CD4-positive, alpha-beta T cell treated with Interleukin-4 for 1 hour (primary cell): Measurements from ENCODE around the gene AXL.
"Not testable (repeated sequence)": the region's sequence is repeated elsewhere in the genome, so short reads cannot be mapped to it uniquely, and the experiment has no call there.

Experiments used
- DNase-seq, 2 donors: peaks; one replicate each; pipeline ENCODE4 v3.0.0-alpha.2; 2020 to 2022

Gene AXL

DNA sequence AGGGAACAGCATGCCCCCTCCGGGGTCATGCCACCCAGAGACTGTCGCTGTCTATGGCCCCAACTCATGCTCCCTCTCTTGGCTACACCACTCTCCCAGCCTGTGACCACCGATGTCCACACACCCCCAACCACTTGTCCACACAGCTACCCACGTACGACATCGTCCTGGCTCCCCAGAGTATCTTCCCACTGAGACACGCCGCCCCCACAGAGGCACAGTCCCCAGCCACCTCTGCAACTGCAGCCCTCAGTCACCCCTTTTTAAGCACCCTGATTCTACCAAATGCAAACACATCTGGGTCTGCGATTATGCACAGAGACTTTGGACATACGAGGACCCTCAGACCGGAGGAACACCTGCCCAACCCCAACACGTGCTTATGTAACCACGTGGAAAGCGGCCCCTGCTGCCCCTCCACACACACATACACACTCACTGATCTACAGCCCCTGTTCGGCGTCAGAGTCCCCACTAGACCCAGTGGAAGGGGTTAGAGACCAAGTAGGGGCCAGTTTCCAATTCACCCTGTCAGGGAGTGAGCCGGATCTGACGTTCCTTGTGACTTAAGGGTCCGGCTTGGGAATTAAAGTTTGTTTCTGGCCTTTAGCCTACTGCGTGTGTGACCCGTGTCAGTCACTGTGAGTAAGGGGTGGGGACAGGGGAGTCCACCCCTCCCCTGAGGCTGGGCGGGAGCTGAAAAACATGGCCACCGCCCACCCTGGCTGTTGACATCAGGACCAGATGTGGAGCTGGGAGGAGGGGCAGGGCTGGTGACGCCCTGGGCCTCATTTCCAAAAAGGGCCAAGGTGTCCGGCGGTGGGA lies 11.9 kb upstream of the AXL start:
- no peak for DNase-seq

DNA sequence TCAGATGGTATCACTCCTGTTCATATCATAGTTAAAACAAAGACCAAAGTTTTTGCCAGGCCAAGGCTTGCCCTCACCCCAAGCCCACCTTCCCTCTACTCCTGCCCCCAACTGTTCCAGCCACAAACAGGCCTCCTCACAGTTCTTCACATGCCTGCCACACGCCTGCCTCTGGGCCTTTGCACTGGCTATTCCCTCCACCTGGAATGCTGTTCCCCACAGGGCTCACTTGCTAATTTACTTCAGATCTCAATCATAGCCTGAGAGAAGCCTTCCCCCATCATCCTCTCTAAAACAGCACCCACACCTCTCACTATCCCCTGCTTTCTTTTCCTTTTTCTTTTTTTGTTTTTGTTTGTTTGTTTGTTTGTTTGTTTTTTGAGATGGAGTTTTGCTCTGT lies 4.9 kb upstream of the AXL start:
- DNase-seq, result no peak

DNA sequence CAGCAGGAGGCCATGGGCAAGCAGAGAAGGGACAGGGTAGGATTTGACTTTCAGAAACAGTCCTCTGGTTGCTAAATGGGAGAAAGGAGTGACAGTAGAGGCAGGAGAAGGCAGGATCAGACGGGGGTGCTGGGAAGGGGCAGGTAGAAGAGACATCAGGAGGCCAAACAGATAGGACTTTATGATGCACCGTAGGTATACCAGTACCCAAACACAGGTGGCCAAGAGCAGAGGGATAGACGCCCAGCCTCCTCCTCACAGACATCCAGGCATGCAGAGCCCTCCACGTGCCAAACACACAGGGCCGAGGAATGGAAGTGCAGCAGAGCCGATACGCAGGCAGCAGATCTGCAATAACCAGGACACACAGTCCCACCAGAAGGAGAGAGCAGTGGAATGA lies 1.3 kb upstream of the AXL start:
- no peak for DNase-seq

DNA sequence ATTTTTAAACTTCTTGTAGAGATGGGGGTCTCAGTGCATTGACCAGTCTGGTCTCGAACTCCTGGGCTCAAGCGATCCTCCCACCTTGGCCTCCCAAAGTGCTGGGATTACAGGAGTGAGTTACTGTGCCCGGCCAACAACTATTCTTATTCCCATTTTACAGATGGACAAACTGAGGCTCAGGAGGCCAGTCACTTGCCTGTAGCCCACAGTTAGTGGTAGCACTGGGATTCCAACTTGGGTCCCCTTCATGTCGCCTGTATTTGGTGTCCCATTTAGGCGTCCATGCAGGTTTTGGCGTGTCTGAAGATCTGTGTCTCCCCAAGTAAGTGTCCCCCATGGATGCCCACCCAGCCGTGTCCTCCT lies 791 bp upstream of the AXL start:
- DNase-seq, result no peak

DNA sequence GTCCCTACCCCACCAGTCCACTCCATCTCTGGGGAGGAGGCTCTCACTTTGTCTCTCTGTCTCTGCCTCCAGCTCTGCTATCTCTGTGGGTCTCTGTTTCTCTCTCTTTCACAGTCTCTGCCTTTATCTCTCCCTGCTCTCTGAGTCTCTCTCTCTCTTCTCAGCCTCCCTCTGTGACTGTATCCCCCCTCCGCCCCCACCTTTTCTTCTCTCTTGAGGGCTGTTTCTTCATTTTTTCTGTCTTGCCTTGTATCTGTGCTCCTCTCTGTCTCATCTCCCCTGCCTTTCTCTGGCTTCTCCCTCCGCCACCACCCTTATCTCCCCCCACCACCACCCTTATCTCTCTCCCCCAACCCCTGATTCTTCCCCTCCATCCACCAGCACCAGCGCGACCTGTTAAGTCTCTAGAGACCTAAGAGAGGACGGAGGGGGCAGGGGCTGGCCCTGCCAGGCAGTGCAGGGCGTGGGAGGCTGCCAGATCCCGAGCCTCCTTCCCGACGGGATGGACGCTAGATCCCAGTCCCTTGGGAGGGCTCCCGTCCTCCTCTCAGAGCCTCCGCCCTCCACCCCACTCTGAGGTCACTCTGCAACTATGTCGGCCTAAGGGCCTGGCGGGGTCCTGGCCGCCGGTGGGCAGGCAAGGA lies 1.0 kb downstream of the AXL start:
- DNase-seq, result no peak

DNA sequence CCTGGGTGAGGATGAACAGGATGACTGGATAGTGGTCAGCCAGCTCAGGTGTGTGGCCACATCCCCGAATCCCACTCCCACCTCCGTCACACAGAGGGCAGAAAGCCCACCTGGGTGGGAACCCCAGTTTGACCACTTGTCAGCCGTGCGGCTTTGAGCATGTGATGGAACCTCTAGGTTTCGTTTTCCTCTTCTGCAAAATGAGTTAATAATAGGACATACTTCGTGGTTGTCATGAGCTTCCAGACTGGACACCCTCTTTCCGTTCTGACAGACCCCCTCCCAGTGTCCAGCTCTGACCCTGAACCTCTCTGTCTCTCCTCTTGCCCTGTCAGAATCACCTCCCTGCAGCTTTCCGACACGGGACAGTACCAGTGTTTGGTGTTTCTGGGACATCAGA lies 1.8 kb downstream of the AXL start:
- DNase-seq, result no peak

DNA sequence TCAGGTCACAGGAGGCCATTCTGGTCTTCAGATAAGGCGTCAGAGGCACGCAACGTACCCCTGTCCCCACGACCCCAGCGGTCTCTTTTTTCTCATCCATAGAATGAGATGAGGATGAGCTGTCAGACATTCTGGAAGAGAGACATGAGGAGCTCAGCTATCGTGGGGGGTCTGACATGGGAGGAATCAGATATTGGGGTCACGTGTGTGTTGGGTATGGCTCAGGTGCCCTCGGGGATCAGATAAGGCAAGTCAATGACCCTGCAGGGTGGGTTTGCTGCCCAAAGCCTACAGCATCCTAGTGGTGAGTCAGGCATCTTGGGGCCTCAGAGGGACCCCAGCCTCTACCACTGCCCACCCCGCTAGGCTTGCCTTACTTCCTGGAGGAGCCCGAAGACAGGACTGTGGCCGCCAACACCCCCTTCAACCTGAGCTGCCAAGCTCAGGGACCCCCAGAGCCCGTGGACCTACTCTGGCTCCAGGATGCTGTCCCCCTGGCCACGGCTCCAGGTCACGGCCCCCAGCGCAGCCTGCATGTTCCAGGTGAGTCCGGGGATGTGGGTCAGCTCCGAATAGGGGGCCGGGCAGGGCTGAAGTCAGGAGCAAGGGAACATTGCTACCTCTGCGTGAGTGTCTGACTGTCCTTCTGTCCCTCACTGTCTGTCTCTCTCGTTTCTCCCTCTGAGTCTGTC lies 2.6 kb downstream of the AXL start:
- no peak for DNase-seq

DNA sequence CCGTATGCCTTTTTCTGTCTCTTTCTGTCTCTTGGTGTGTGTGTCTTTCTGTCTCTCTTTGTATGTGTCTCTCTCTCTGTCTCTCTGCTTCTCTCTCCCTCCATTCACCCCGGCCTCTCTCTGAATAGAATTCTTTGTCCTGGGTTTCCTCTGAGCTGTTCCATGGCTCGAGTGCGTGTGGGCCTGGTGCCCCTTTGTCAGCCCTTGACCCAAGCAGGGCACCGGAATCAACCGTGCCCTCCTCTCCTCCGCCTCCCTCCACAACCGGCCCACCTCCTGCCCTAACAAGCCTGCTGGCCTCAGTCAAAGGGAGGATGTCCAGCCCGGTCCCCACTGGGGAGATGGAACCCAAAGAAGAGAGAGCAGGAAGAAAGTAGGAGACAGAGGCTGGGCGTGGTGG lies 3.2 kb downstream of the AXL start:
- no peak for DNase-seq

DNA sequence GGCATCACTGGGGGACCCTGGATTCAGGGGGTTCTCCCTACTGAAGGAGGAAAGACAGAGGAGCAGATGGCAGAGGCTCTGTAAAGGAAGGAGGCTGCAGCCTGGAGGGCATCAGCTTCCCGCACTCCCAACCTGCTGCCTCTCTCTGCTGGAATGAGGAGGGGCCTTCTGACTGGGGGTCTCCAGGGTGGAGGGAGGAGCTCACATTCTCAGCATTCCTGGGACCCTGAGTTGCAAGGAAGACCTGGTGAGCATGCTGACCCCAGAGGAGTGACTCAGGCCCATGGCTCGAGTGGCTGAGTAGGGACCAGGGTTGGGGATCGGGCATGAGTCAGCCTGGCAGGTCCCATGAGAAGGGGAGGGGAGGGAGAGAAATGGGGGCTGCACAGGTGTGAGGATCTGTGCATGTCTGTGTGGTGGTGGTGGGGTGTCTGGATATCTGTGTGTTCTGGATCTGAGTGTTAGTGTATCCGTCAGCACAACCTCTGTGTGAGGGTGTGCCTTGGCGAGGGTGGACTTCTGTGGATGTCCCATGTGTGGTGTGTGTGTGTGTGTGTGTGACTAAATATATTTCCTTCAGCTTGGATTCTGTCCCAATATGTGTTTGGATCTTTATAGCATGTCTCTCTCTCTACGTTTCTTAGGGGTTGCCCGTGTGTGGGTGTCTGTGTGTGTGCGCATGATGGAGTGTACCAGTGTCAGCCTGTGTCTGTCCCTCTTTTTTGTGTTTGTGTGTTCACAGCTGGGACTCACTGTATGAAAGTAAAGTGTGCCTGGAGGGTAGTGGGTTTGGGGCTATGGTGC lies 4.6 kb downstream of the AXL start:
- no peak for DNase-seq

DNA sequence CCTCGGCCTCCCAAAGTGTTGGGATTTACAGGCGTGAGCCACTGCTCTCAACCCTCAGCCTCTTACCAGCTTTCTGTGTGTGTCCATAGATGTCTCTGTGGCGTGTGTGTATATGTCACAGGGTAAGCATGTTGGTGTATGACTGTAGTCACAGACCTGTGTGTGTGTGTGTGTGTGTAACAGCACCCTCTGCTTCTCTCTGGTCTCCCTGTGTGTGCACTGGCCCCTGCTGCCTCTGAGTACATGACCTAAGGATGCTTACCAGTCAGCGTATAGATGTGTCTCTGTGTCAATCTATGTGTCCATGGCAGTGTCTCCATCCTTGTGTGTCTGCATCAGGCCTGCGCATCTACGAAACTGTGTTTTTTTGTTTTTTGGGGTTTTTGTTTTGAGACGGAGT lies 5.6 kb downstream of the AXL start:
- DNase-seq, result no peak

DNA sequence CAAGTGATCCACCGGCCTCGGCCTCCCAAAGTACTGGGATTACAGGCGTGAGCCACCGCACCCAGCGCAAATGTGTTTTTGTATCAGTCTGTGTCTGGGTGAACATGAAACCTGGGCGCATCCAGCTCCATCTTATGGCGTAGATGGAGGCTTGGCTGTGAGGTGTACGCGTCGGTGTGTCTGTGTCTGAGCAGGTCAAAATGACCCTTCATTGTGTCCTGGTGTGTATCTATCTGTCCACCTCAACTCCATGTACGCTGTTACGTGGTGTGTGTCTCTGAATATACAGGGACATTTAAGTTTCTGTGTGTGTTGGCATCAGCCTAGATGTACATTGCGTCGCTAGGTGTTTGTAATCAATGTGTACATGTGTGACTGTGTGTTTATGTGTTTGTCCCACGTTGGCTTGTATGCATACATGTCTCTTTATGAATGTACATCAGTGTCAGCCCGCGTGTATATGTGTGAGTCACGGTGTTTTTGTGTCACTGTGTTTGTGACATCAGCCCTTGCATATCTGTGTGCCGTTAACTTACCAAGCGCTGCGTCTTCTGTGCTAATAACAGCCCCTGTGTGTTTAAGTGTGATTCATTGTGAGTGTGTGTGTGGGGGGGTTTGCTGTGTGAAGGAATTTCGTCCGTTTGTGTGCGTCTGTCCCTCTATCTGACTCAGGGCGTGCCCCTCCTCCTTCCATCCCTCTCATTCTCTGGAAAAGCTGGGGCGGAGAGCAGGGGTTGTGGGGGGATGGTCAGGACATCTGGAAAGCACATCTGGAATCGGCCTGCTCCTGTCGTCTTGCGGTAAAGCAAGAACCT lies 6.4 kb downstream of the AXL start:
- peak in 1 of 2 donors; percentile 33 for DNase-seq

DNA sequence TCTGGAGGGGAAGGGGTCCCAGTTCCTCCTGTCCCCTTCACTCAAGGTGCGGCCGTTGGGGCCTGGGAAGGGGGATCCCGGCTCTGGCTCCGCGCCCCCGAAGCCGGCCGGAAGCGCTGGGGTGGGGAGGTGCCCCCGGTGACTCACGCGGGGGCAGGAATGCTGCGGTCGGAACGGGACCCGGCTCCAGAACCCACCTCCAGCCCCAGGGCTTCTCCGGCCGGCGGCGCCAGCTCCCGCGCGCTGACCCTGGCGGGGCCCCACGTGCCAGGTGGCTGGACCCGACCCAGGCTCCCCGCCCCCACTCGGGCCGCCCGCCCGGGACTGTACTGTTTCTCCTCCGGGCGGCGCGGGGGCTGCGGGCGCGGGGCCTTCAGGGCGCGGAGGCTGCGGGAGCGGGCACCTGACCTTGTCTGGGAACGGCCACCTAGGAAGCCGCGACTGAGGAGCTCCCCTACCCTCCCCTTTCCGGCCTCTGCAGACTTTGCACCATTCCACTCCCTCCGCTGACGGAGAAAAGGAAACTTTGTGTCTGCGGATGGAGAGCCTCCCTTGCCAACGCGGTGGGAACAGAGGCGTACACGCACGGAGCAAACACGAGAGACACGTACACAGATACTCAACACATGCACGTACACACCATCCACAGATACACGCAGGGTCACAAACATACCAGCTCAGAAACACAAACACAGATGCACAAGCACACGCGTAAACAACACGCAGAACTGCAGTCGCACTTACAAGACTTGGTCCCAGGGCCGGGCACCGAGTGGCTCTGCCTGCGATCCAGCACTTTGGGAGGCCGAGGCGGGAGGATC lies 7.2 kb downstream of the AXL start:
- DNase-seq, result peak; percentile 17 to 30

DNA sequence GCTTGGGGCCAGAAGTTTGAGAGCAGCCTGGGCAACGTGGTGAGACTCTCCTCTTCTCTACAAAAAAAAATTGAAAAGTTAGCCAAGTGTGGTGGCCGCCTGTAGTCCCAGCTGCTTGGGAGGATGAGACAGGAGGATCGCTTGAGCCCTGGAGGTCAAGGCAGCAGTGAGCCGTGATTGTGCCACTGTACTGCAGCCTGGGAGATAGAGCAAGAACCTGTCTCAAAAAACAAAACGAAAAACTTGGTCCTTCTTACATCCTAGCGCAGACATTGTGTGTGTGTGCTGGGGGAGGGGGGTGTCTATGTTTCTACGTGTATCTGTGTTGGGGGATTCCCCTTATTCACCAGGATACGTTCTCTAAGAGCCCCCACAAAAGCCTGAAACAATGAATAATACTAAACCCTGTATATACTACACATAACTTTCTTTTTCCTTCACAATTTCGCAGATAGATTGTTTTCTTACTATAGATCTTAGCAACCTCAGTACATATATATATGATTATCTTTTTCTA lies 7.9 kb downstream of the AXL start:
- no peak for DNase-seq

DNA sequence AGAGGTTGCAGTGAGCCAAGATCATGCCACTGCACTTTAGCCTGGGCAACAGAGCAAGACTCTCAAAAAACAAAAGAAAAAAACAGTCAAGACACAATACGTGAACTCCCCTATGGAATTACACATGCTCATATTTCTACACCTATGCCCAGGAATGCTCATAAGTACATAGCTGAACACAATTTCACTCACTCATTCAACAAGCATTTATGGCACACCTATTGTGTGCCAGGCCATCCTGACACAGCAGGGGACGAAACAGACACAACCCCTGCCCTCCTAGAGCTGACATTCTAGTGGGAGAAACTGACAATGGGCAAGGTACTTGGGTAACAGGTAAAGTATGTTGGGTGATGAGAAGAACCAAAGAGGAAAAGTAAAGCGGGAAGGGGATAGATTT lies 9.5 kb downstream of the AXL start:
- no peak for DNase-seq

DNA sequence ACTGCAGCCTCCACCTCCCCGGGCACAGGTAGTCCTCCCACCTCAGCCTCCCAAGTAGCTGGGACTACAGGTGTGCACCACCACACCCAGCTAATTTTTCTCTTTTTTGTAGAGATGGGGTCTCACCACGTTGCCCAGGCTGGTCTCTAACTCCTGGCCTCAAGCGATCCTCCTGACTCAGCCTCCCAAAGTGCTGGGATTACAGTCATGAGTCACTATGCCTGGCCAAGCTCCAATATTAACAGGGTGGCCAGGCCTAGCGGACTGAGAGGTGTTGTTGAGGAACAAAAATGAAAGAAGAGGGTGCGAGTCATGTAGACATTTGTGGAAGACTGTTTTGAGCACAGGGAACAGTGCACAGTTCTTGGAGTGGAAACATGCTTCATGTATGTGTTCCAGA lies 10.3 kb downstream of the AXL start:
- DNase-seq, result not testable (repeated sequence)

DNA sequence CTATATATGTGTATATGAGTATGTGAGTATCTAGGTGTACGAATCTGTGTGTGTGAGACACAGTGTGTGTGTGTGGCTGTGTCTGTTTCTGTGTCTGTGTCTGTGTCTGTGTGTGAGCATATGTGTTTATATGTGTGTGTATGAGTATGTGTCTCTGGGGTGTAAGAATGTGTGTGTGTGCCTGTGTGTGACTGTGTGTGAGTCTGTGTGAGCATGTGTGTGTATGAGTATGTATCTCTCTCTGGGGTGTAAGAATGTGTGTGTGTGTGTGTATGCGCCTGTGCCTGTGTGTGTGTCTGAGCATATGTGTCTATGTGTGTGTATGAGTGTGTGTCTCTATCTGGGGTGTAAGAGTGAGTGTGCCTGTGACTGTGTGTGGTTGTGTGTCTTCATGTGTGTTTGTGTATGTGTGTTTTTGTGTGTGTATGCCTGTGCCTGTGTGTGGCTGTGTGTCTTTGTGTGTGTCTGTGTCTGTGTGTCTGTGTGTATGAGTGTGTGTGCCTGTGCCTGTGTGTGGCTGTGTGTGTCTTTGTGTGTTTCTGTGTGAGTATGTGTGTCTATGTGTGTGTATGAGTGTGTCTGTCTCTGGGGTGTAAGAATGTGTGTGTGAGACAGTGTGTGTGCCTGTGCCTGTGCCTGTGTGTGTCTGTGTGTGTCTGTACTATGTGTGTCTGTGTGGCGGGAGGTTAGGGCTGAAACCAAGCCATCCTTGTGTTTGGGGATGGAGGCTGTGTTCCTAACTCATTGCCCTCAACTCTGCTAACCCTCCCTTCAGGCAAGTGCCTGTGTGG lies 11.2 kb downstream of the AXL start:
- DNase-seq, result no peak

DNA sequence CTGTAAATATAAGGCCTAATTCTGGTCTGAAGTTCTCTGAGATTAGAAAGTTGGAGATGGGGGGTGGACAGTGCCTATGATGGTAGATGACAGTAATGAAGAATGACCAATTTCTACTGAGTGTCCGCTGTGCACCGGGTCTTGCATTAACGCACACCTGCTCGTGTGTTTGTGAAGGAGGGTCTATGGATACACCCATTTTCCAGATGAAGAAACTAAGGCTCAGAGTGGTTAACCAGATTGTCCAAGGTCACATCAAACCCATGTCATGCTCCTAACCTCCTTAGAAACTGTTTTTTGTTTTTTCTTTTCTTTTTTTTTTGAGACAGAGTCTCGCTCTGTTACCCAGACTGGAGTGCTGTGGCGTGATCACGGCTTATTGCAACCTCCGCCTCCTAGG lies 13.7 kb downstream of the AXL start:
- no peak for DNase-seq

DNA sequence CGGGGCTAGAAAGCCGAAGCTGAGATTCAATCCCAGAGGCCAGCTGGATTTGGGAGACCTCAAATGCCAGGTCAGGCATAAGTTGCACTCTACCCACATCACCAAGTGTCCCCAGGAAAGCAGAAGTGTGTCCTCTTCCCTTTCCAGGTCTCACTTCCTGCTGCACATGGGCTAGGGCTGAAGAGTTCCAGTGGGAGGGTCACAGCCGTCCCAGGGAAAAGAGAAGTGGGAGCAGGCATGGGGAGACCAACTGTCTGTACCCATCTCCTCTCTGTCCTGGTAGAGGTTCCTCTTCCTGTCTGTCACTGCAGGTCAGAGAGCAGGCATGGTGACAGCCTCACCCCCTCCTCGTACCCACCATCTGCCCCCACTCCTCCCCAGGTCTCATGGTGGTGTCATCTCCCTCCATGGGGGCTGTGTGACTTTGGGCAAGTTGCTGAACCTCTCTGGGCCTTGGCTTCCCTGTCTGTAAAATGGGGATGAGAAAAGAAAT lies 14.8 kb downstream of the AXL start:
- DNase-seq, result peak in 1 of 2 donors; percentile 36

DNA sequence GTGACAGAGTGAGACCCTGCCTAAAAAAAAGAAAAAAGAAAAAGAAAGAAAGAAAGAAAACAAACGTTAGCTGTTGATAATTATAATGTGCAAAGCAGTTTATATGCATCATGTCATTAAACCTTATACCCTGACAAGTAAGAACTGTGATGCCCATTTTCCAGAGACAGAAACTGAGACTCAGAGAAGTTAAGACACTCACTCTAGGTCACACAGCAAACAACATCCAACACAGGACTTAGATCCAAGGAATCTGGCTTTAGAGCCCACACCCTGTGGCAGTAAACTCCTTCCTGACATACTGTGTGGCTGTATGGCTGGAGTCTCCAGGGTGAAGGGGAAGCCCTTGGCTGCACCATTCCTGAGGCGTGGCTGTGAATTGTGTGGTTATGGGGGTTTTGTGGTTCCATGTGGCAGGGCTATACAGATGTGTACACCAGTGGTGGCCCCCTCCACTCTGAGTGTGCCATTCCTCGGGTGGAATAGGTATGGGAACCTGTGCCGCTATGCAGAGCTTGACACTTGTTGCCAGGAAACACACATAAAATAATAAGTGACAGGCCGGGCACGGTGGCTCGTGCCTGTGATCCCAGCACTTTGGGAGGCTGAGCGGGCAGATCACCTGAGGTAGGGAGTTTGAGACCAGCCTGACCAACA lies 15.6 kb downstream of the AXL start:
- DNase-seq, result no peak

DNA sequence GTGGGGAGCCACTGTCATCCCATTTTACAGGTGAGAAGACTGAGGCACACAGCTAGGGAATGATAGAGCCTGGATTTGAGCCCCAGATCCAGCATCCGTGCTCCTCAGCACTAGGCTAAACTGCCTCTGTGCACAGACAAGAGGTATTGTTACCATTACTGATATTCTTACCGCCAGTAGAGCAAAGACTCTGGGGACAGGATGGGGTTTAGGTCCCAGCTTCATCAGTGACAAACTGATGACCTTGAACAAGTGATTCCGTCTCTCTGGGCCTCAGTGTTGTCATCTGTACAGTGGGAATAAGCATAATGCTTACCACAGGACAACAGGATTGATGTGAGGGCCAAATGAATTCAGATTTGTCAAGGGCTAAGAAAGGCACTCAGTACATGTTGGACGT lies 16.5 kb downstream of the AXL start:
- DNase-seq, result no peak
